ENCODE data around the gene PIRT.
"Not testable (repeated sequence)": the region's sequence is repeated elsewhere in the genome, so short reads cannot be mapped to it uniquely, and the experiment has no call there.

Gene PIRT

DNA sequence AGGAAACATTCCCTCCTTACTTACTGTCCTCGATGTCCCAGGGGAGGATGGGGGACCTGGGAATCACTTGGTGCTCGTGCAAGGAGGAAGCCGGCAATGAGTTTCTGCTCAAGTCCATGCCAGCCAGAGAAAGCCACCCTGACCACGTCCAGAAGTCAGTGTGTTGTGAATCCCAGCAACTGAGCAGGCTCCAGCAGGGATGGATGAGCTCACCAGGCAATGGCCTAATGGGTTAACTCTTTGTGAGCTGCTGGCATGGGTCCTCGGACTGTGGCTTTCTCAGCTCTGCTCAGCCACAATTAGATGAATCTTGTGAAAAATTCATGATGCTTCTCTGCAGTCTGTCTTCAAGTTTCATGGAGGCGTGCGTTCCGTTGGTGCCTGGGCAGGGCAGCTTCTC lies at the start of gene PIRT:
TSS of gene PIRT (minus strand) at position 167 of the 400 bp plus-strand sequence. CDS start 12,442 bp downstream, outside the sequence.
- DNase-seq: no peak

- DNase-seq: no peak
Observed at GRCh38 chr17:10881959-10882358, 44.1 kb upstream of the PIRT start.

DNA sequence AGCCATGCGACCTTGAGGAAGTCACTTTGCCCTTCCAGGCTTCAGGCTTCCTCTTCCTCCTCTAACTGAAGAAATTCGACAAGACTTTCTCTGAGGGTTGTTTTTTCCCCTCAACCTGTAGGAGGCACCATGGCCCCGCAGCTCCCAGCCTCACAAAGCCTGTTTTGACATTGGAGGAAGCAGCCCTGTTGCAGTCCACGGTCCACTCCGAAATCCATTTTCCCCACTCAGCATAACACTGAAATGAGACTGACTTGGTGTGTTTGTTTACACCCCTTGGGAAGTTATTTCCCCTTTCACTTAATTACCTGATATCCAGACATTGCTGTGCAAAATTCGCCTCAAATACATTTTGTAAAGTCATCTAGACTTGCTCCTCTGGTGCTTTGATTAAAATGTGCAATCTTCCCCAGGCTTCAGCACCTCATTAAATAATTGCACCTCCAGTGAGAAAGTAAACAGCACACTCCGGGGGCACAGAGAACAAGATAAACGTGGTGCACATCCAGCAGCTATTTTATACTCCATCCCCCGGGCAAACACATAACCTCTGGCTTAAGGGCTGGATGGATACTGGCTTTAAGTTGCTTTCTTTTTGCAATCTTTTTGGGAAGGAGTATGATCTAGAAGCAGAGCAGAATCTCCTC lies 41.4 kb upstream of the PIRT start:
- no peak for DNase-seq

DNA sequence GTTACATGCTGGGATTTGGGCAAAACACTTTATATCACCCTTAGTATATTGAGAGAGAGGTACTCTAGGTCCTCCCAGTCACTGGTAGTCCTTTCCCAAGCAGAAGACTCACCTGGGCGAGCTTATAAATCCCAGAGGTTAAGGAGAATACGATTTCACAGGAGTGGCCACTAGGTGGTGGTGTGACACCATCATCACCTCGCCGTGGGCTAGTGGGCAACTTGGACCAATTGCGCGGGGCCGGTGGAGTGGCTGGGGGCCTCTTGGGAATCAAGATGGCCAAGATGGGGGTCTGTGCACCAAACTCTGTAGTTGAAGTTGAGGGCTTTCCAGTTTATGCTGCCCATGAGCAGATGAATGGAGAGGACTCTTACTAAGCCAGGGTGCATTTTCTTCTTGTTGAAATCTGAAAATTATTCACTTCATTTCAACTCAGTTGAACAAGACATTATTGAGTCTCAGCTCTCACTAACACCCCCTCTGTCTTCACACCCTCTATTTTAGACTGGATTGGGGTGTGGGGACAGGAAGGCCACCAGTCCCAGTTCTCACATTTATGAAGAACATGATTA lies 38.2 kb upstream of the PIRT start:
- DNase-seq: no peak

DNA sequence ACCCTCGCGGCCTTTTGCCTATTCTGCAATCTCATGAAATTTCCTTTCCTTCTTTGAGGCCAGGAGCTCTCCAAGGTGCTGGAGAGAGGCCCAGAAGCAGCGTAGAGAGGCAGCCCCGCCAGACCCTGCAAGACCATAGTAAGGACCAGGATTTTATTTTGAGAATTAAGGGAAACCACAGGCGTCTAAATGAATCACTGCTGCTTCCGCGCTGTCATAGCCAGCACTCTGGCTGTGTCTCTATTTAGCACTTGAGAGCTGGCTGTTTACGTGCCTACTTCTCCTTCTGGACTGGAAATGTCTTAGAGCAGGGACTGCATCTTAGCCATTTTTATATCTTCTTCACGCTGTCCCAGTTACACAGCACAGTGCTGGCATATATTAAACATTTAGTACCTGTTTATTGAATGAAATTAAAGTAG lies 37.6 kb upstream of the PIRT start:
- DNase-seq: no peak

GRCh38 chr17:10871914-10872313 lies 34.0 kb upstream of the PIRT start:
- no peak for DNase-seq

GRCh38 chr17:10870336-10871050 lies 32.6 kb upstream of the PIRT start:
- DNase-seq: no peak

DNA sequence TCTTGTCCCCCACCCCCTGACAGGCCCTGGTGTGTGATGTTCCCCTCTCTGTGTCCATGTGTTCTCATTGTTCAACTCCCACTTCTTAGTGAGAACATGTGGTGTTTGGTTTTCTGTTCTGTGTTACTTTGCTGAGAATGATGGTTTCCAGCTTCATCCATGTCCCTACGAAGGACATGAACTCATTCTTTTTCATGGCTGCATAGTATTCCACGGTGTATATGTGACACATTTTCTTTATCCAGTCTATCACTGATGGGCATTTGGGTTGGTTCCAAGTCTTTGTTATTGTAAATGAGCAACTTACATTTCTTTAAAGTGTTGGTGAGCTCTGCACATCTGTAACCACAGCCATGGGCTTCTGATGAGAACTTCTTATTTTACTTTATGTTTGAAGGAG lies 30.9 kb upstream of the PIRT start:
- DNase-seq: not testable (repeated sequence)

- no peak for DNase-seq
Observed at GRCh38 chr17:10859051-10859450, 21.2 kb upstream of the PIRT start.

GRCh38 chr17:10857976-10858375 lies 20.1 kb upstream of the PIRT start:
- DNase-seq: no peak

DNA sequence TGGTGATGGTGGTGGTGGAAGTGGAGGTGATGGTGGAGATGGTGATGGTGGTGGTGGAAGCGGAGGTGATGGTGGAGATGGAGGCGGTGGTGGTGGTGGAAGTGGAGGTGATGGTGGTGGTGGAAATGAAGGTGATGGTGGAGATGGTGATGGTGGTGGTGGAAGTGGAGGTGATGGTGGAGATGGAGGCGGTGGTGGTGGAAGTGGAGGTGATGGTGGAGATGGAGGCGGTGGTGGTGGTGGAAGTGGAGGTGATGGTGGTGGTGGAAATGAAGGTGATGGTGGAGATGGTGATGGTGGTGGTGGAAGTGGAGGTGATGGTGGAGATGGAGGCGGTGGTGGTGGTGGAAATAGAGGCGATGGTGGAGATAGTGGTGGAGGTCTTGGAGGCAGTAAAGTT lies 8.7 kb upstream of the PIRT start:
- DNase-seq: not testable (repeated sequence)

GRCh38 chr17:10845388-10845751 lies 7.5 kb upstream of the PIRT start:
- DNase-seq: no peak

DNA sequence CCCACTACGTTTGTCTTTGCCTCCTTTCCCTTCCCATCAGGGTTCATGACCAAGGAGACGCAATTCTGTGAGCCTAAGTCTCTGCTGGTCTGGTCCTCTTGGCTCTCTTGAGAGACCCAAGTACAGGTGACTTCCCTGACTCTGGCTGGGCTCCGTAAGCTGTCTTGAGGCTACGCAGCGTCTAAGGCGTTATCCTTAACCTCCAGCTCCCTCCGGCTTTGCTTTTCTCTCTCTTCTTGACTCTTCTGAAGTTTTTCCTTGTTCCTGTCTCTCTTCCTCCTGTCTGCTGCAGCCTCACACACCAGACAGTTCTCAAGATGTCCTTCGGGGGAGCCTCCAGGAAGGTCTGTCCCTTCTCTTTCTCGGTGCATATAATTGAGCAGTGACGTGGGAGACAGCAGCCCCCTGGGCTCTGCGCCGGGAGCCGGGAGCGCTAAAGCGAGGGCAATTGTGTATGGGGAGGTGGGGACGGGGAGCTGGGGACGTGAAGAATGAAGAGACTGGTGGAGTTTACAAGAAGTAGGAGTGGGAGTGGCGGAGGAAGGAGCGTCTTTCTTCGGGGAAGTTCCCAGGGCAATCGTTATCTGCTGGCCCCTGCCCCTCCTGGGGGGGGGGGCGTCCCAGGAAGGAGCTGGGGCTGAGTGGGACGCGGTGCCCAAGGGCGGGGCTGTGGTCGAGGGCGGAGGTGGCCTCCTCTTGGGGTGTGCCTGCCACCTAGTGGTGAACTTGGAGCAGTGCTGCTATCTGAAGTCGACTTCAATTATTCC lies 6.9 kb upstream of the PIRT start:
- DNase-seq: peak; percentile 57

- no peak for DNase-seq
Observed at GRCh38 chr17:10843811-10844210, 5.9 kb upstream of the PIRT start.

GRCh38 chr17:10842658-10843057 lies 4.8 kb upstream of the PIRT start:
- no peak for DNase-seq

GRCh38 chr17:10838682-10839081 lies 795 bp upstream of the PIRT start:
- no peak for DNase-seq

GRCh38 chr17:10836966-10837590 lies 809 bp downstream of the PIRT start:
- DNase-seq: no peak

DNA sequence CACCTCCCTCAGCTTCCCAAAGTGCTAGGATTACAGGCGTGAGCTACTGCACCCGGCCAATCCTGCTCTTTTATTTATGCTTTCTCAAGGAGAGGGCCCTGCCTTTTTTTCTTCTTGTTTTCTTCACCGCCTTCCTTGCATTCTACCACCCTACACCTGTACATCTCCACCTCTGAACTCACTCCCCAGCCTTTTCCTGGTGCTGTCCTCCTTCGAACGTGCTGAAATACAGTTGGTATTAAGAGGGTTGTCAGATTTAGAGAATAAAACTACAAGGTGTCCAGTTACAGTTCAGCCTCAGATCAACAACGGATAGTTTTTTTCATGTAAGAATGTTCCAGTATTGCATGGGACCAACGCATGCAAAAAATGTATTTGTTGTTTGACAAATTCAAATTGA lies 1.7 kb downstream of the PIRT start:
- DNase-seq: no peak

- DNase-seq: no peak
Observed at GRCh38 chr17:10831696-10832095, 6.2 kb downstream of the PIRT start.

- no peak for DNase-seq
Observed at GRCh38 chr17:10827898-10828552, 9.9 kb downstream of the PIRT start.

GRCh38 chr17:10824874-10825273 lies 13.0 kb downstream of the PIRT start:
- no peak for DNase-seq

- DNase-seq: no peak
Observed at GRCh38 chr17:10821770-10822169, 16.1 kb downstream of the PIRT start.

GRCh38 chr17:10821054-10821453 lies 16.8 kb downstream of the PIRT start:
- DNase-seq: no peak

Data from NCI-H2227 treated with DMSO at 0.1 percent for 48 hours (cell line).